D721Med (cell line): ENCODE measurements around the gene PPM1H.

ENCODE experiments used
- DNase-seq: peaks from one replicate; pipeline ENCODE4 v3.0.0; 2011; ENCODE audit warnings: low spot score; ENCODE audit not compliant: insufficient read length
- FAIRE-seq: peaks from 2 replicates; lab custom pipeline; 2011; peaks lifted over from hg19 to GRCh38; lab: Jason Lieb, UNC
- TF ChIP-seq, protein P1 (sequence below): IDR thresholded peaks from 2 replicates; pipeline ENCODE4 v1.5.1; 2012; ENCODE audit warnings: mild to moderate bottlenecking, control low read depth; ENCODE audit not compliant: insufficient read depth; ENCODE audit errors: missing control alignments

The PPM1H gene

DNA sequence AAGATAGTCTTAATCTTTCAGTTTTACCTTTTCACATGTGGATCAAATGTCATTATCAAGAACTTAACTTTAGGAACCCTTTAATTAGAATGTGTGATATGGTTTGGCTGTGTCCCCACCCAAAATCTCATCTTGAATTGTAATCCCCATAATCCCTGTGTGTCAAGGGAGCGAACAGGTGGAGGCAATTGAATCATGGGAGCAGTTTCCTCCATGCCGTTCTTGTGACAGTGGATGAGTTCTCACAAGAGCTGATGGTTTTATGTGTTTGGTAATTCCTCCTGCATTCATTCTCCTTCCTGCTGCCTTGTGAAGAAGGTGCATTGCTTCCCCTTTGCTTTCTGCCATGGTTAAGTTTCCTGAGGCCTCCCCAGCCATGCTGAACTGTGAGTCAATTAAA is 307.8 kb downstream of the PPM1H start:
- DNase-seq (no peak), FAIRE-seq (no peak)
- TF ChIP-seq, protein P1, sequence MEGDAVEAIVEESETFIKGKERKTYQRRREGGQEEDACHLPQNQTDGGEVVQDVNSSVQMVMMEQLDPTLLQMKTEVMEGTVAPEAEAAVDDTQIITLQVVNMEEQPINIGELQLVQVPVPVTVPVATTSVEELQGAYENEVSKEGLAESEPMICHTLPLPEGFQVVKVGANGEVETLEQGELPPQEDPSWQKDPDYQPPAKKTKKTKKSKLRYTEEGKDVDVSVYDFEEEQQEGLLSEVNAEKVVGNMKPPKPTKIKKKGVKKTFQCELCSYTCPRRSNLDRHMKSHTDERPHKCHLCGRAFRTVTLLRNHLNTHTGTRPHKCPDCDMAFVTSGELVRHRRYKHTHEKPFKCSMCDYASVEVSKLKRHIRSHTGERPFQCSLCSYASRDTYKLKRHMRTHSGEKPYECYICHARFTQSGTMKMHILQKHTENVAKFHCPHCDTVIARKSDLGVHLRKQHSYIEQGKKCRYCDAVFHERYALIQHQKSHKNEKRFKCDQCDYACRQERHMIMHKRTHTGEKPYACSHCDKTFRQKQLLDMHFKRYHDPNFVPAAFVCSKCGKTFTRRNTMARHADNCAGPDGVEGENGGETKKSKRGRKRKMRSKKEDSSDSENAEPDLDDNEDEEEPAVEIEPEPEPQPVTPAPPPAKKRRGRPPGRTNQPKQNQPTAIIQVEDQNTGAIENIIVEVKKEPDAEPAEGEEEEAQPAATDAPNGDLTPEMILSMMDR, result no peak

DNA sequence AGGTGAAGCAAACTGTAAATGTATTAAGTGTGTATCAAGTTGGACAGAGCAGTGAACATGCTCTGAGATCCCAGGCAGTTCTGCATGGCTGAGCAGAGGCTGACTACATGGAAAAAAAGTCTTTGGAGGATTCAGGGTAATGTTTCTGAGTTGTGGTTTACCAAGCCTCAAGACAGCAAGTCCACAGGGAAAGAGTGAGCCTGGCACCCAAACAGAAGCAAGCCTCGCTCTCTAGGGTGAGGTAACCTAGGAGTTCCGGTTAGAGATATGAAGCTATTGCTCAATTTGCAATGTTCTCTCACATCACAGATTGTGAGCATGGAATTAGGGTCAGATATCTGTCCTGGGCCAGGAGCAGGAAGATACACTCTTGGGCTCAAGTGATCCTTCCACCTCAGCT is 309.7 kb downstream of the PPM1H start:
- FAIRE-seq (no peak), DNase-seq (no peak)
- TF ChIP-seq, protein P1, result no peak

DNA sequence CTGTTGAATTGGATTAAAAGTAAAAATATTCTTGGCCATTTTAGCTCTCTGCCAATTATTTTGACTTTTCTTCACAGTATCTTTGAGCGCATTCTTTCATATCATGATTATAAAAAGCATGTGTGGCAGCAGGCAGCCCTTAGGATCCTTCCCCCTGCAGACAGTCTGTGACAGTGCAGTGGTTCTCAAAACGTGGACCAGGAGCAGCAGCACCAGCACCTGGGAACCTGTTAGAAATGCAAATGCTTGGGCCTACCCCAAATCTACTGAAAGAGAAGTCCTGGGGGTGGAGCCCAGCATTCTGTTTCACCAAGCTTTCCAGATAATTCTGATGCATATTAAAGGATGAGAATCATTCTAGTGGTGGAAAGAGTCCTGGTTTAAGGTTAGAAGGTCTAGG is 312.8 kb downstream of the PPM1H start:
- TF ChIP-seq, protein P1, result no peak
- DNase-seq (no peak), FAIRE-seq (no peak)

DNA sequence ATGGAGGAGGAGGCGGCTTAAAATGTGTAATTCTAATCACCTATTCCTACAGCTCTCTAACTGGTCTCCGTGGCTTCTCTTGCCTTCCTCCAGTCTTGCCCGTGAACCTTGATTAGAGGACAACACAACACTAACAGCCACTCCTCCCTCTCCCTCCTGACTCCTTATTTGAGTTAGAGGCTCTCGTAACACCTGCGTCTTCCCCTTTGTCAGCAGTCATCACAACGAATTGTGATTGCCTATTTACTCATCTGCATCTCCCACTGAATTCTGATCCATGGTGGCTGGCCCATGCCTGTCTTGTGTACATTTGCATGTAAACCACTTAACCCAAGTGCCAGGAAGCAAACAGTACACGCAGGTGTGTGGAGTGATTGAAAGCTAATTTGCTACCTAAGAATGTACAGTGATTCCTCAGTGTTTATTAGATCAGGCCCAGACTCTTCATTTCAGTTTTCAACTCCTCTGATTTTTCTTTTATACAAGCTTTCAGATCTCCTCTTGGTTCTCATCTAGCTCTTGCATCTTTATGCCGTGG is 313.8 kb downstream of the PPM1H start:
- TF ChIP-seq, protein P1, result no peak
- DNase-seq (no peak), FAIRE-seq (no peak)

DNA sequence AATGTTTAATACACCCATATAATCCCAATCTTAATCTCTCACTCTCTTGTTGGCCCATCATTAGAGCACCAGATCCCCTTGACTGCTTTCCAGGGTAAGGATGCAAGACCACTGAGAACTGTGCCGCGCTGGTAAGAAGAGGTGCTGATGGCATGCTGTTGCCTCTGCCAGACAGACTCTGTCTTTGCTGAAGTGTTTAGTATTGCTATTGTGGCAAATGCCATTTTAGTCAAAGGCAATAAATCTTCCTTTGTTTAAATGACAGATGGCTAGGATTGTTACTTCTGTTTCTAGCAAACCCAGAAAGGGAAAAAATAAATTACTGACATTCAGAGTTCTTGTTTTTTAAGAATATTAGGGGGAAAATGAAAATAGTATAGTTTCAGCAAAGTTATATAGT is 316.0 kb downstream of the PPM1H start:
- TF ChIP-seq, protein P1, result no peak
- DNase-seq (no peak), FAIRE-seq (no peak)

DNA sequence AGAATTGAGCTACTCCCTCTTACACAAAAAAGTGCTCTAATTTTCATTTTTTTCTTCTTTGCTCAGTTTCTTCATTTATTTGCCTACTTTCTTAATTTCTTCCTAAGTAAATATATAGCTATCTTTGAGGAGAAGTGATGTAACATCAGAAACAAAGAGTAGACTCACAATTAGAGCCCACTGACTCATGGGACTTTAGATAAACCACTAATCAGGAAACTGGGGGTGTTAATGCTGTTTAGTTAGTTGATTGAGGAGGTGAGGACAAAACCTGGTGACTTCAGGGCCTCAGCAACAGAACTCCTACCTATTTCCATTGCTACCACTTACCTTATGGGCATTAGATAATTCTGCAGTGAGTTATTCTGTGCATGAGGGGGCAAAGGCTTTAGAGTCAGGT is 316.6 kb downstream of the PPM1H start:
- FAIRE-seq (no peak), DNase-seq (no peak)
- TF ChIP-seq, protein P1, result no peak

DNA sequence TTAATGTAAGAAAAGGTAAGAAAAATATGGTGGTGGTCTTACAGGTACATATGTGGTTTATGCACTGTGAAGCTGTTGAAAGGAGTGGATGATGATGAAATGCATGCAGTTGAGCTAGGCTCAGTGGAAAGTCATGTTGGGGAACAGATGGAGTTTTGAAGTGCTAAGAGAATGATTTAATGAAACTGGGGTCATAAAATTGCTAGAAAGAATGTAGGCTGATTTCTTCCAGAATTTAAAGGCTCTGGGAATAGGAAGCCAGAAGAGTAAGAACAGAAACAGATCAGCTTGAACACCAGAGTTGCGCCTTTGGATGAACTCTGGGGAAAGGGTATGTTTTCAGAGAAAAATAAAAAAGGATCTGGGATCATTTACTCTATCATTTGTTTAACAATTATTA is 321.9 kb downstream of the PPM1H start:
- no peak for FAIRE-seq
- no peak for DNase-seq
- TF ChIP-seq, protein P1, result no peak
